Activated CD4-positive, CD25-positive, alpha-beta regulatory T cell treated with anti-CD3 and anti-CD28 coated beads, Interleukin-2, amount 50 U/mL, for 72 hours (primary cell): ENCODE results near the gene FAAP20.

Experiments used
- DNase-seq: peaks from one replicate; pipeline ENCODE4 v3.0.0; 2021

Gene FAAP20

GRCh38 chr1:2209400-2210083, 15.0 kb upstream of the FAAP20 start:
- DNase-seq = no peak

- DNase-seq = no peak
Observed at GRCh38 chr1:2208309-2209239, 14.0 kb upstream of the FAAP20 start.

GRCh38 chr1:2206813-2207487, 12.4 kb upstream of the FAAP20 start:
- DNase-seq = no peak

GRCh38 chr1:2205191-2205952, 10.8 kb upstream of the FAAP20 start:
- peak; percentile 89 for DNase-seq

GRCh38 chr1:2204415-2205190, 10.0 kb upstream of the FAAP20 start:
- DNase-seq = no peak

- no peak for DNase-seq
Observed at GRCh38 chr1:2203671-2204414, 9.3 kb upstream of the FAAP20 start.

- DNase-seq = no peak
Observed at GRCh38 chr1:2202843-2203601, 8.4 kb upstream of the FAAP20 start.

- no peak for DNase-seq
Observed at GRCh38 chr1:2202008-2202575, 7.5 kb upstream of the FAAP20 start.

GRCh38 chr1:2201062-2201461, 6.5 kb upstream of the FAAP20 start:
- no peak for DNase-seq

GRCh38 chr1:2200308-2200943, 5.9 kb upstream of the FAAP20 start:
- no peak for DNase-seq

GRCh38 chr1:2199042-2199810, 4.7 kb upstream of the FAAP20 start:
- DNase-seq = peak; percentile 74

- no peak for DNase-seq
Observed at GRCh38 chr1:2198571-2198970, 4.0 kb upstream of the FAAP20 start.

- no peak for DNase-seq
Observed at GRCh38 chr1:2197707-2198165, 3.2 kb upstream of the FAAP20 start.

GRCh38 chr1:2196901-2197638, 2.5 kb upstream of the FAAP20 start:
- no peak for DNase-seq

GRCh38 chr1:2195785-2196184, 1.2 kb upstream of the FAAP20 start:
- no peak for DNase-seq

- peak; percentile 89 for DNase-seq
Observed at GRCh38 chr1:2194898-2195673, 514 bp upstream of the FAAP20 start.
